AG09309 (cell line): ENCODE results near the gene MDK.

Source experiments
- DNase-seq: peaks from one replicate; pipeline ENCODE4 v3.0.0-alpha.2; 2010; ENCODE audit warnings: low read depth
- H3K4me3 ChIP-seq: 2 replicates; pipeline ENCODE4 v1.5.1; 2011; ENCODE audit warnings: mild to moderate bottlenecking, low read depth, low read length, moderate library complexity; ENCODE audit not compliant: control insufficient read depth
- TF ChIP-seq, protein P1 (sequence below): IDR thresholded peaks from 2 replicates; pipeline ENCODE4 v1.5.1; 2011; ENCODE audit warnings: mild to moderate bottlenecking, low read depth, low read length, inconsistent platforms; ENCODE audit not compliant: insufficient read depth, control insufficient read depth; ENCODE audit errors: missing control alignments

Gene MDK

DNA sequence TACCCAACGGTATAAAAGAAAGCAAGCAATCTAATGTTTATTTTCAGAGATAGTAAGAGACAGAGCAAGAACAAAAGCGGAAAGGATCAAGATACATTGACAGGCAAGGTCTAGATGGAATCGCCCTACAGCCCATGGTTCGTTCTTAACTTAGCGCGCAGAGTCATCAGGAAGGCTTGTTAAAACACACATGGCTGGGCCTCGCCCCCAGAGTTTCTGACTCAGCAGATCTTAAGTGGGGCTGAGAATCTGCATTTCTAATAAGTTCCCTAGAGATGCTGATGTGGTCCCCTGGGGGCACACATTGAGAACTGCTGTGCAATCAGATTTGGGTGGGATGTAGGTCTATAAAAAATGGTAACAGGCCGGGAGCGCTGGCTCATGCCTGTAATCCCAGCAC is 45.9 kb downstream of the MDK start:
- no peak for DNase-seq
- TF ChIP-seq, protein P1, sequence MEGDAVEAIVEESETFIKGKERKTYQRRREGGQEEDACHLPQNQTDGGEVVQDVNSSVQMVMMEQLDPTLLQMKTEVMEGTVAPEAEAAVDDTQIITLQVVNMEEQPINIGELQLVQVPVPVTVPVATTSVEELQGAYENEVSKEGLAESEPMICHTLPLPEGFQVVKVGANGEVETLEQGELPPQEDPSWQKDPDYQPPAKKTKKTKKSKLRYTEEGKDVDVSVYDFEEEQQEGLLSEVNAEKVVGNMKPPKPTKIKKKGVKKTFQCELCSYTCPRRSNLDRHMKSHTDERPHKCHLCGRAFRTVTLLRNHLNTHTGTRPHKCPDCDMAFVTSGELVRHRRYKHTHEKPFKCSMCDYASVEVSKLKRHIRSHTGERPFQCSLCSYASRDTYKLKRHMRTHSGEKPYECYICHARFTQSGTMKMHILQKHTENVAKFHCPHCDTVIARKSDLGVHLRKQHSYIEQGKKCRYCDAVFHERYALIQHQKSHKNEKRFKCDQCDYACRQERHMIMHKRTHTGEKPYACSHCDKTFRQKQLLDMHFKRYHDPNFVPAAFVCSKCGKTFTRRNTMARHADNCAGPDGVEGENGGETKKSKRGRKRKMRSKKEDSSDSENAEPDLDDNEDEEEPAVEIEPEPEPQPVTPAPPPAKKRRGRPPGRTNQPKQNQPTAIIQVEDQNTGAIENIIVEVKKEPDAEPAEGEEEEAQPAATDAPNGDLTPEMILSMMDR: no peak
- no peak overlapping the region for H3K4me3 ChIP-seq

DNA sequence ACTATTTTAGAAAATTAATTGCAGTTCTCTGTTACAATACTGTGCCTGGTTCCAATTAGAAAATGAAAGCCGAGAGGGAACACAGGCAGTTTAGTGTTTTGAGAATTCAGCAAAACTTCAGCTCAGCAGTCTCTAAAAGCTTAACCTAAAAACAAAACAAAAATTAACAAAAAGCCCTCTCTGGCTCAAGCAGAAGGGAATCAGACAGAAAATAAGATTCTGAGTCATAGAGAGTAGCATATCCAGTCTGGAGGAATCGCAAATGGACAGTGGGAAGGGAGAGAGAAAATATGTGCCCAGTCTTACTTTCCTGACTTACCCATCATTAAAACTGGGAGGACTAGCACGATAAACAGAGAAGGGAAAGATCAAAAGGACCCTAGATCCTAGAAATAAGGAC is 48.2 kb downstream of the MDK start:
- no peak overlapping the region for H3K4me3 ChIP-seq
- TF ChIP-seq, protein P1: no peak
- no peak for DNase-seq

DNA sequence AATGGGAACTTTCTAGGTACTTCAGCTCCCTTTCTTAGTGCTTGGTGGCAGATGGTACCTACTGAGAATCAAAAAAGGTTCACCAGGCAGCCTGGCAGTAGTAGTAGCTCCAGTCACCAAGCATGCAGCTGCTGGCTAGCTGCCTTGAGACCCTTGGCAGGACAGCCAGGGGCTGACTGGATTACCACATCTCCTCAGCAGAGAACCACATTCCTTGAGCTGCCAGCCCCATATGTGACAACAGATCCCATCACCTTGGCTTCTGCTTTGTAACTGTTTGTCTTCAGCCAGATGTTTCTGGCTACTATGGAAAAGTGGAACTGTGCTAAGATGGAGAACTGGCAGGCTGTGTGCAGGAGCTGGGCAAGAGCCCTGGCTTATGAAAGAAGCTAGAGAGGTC is 49.7 kb downstream of the MDK start:
- H3K4me3 ChIP-seq: no peak overlapping the region
- TF ChIP-seq, protein P1: no peak
- DNase-seq: no peak
